Endodermal cell (in vitro differentiated cells): ENCODE results near the gene IVD. TPM values are rescaled to one million over a fixed set of nuclear protein-coding genes. Genes with fewer than 3 reads are reported as not detected.

Experiments used
- DNase-seq: peaks from one replicate; pipeline ENCODE4 v3.0.0-alpha.2; 2017
- H3K27ac ChIP-seq: 2 replicates; pipeline ENCODE4 v1.5.1; 2013; ENCODE audit warnings: mild to moderate bottlenecking, low read depth, low read length, moderate library complexity
- H3K27me3 ChIP-seq: 2 replicates; pipeline ENCODE4 v1.6.1; 2013; ENCODE audit warnings: mild to moderate bottlenecking, low read length, moderate library complexity; ENCODE audit not compliant: insufficient read depth, control insufficient read depth, poor library complexity, severe bottlenecking
- H3K36me3 ChIP-seq: 2 replicates; pipeline ENCODE4 v1.7.0; 2013; ENCODE audit warnings: mild to moderate bottlenecking, low read length, moderate library complexity; ENCODE audit not compliant: control insufficient read depth, insufficient read depth
- H3K4me1 ChIP-seq: one replicate; pipeline ENCODE4 v1.7.0; 2013; ENCODE audit warnings: low read length; ENCODE audit not compliant: control insufficient read depth, insufficient read depth
- H3K4me3 ChIP-seq: 2 replicates; pipeline ENCODE4 v1.5.1; 2013; ENCODE audit warnings: mild to moderate bottlenecking, low read length, moderate library complexity
- H3K9ac ChIP-seq: 2 replicates; pipeline ENCODE4 v1.6.1; 2013; ENCODE audit warnings: mild to moderate bottlenecking, low read length, moderate library complexity; ENCODE audit not compliant: poor library complexity, severe bottlenecking; ENCODE audit errors: extremely low read depth
- H3K9me3 ChIP-seq: 2 replicates; pipeline ENCODE4 v1.6.1; 2013; ENCODE audit warnings: mild to moderate bottlenecking, low read length, moderate library complexity; ENCODE audit not compliant: control insufficient read depth
- H3K27ac Mint-ChIP-seq: 2 replicates; pipeline ENCODE4 v1.8.0; 2020; ENCODE audit warnings: mixed read lengths
- H3K27me3 Mint-ChIP-seq: 2 replicates; pipeline ENCODE4 v1.8.0; 2021; ENCODE audit warnings: mild to moderate bottlenecking, mixed read lengths; ENCODE audit not compliant: insufficient read depth
- H3K36me3 Mint-ChIP-seq: 2 replicates; pipeline ENCODE4 v1.8.0; 2020; ENCODE audit warnings: low read depth, mixed read lengths
- H3K4me1 Mint-ChIP-seq: 2 replicates; pipeline ENCODE4 v1.8.0; 2020; ENCODE audit warnings: mixed read lengths
- H3K4me3 Mint-ChIP-seq: 2 replicates; pipeline ENCODE4 v1.8.0; 2020; ENCODE audit warnings: mild to moderate bottlenecking, moderate library complexity, mixed read lengths
- H3K9me3 Mint-ChIP-seq: 2 replicates; pipeline ENCODE4 v1.8.0; 2020; ENCODE audit warnings: mild to moderate bottlenecking, mixed read lengths
- CTCF ChIP-seq: fragments of 200-600 bp; sonication (generic); conservative IDR thresholded peaks from 2 replicates; pipeline ENCODE4 v1.5.0; 2021; ENCODE audit warnings: antibody characterized with exemption, mild to moderate bottlenecking
- WGBS, 2 experiments: methylation state at CpG; one replicate each; pipeline versions ENCODE4 v1.1.5 to v1.1.7; 2013; ENCODE audit warnings: missing lambda C conversion rate in 2 of 2, mixed read lengths in 1 of 2; ENCODE audit not compliant: insufficient coverage in 1 of 2, insufficient read length in 1 of 2; 5-methylcytosine and 5-hydroxymethylcytosine counted together
- total RNA-seq, 2 donors: library from RNA; stranded (reverse); fragmentation: NEBNext Ultra II Directional in 1 of 2; extraction: Animal tissue kit (Norgen Biotek cat#: 25700) in 1 of 2; gene quantifications; 2 replicates in 1 of 2; 3 replicates in 1 of 2; pipeline ENCODE4 v1.2.1, GENCODE V29; 2021

IVD gene
- total RNA-seq, 2 donors from 2014 or later, result 90.6 to 98.7 TPM

- H3K9me3 ChIP-seq, result no peaks in the 10 kb centered on the region
- WGBS, 2 experiments, result 97% methylated on average over 11 of the region's 11 CpGs; no CpG with 5 or more reads in 1 of the 2 experiments
- TF ChIP-seq CTCF, result no peak
- peaks cover 76% of the 10 kb centered on the region for H3K36me3 ChIP-seq
- Mint-ChIP-seq H3K9me3 (no peaks in the 10 kb centered on the region), H3K4me3 (no peak overlapping the region), H3K27me3 (no peaks in the 10 kb centered on the region), H3K4me1 (peaks cover 10% of the 10 kb centered on the region), H3K36me3 (peaks cover 65% of the 10 kb centered on the region), H3K27ac (no peak overlapping the region)
- H3K27ac ChIP-seq, result no peak overlapping the region
- no peaks in the 10 kb centered on the region for H3K27me3 ChIP-seq
- no peak overlapping the region for H3K9ac ChIP-seq
- DNase-seq, result no peak
- no peaks in the 10 kb centered on the region for H3K4me1 ChIP-seq
- H3K4me3 ChIP-seq, result no peak overlapping the region
Measured at GRCh38 chr15:40410476-40410875, 4.9 kb downstream of the IVD start.

DNA sequence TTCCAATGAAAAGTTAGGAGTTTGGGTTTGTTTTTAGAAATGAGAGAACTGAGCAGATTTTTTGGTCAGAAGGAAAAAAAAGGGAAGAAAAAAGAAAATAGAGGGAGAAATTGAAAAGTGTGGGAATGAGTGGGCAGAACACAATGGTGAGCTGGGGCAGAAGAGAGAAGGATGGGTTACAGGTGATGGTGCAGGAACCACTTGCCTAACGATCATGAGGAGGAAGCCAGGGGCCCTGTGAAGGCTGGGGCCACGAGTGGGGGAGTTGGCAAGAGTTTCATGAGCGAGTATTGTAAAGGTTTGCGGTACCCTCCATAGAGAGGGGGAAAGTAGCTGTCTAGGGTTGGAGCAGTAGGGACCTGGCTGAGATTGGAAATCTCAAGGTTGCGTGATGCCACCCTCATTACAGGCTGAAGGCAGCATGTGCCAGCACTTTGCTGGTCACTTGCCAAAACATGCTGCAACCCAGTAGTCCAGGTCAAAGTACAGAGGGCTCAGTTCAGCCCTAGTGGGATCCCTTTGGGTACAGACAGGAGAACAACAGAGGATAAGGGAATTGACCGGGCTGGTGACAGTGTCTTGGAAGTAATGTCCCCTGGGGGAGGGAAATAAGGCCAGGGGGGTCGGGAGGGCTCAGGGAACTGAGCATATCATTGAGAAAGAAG is 6.6 kb downstream of the IVD start:
- H3K9ac ChIP-seq, result no peak overlapping the region
- H3K27me3 ChIP-seq, result no peaks in the 10 kb centered on the region
- Mint-ChIP-seq H3K4me3 (no peak overlapping the region), H3K27ac (no peak overlapping the region), H3K4me1 (peaks cover 4% of the 10 kb centered on the region), H3K9me3 (no peaks in the 10 kb centered on the region), H3K36me3 (peaks cover 74% of the 10 kb centered on the region), H3K27me3 (no peaks in the 10 kb centered on the region)
- H3K9me3 ChIP-seq, result no peaks in the 10 kb centered on the region
- no peak overlapping the region for H3K27ac ChIP-seq
- TF ChIP-seq CTCF, result no peak
- WGBS, 2 experiments, result 91 to 96% methylated on average over 5 to 7 of the region's 7 CpGs
- peaks cover 81% of the 10 kb centered on the region for H3K36me3 ChIP-seq
- DNase-seq, result no peak
- no peak overlapping the region for H3K4me3 ChIP-seq
- H3K4me1 ChIP-seq, result no peaks in the 10 kb centered on the region

- H3K4me1 ChIP-seq, result no peaks in the 10 kb centered on the region
- H3K4me3 ChIP-seq, result no peak overlapping the region
- no peaks in the 10 kb centered on the region for H3K9me3 ChIP-seq
- H3K9me3 Mint-ChIP-seq, result no peaks in the 10 kb centered on the region
- H3K4me1 Mint-ChIP-seq, result no peaks in the 10 kb centered on the region
- H3K27me3 ChIP-seq, result no peaks in the 10 kb centered on the region
- no peak overlapping the region for H3K9ac ChIP-seq
- no peak overlapping the region for H3K27ac ChIP-seq
- H3K27me3 Mint-ChIP-seq, result no peaks in the 10 kb centered on the region
- H3K27ac Mint-ChIP-seq, result no peak overlapping the region
- 92 to 95% methylated on average over 8 to 9 of the region's 9 CpGs for WGBS, 2 experiments
- peaks cover 72% of the 10 kb centered on the region for H3K36me3 Mint-ChIP-seq
- no peak for TF ChIP-seq CTCF
- no peak for DNase-seq
- H3K4me3 Mint-ChIP-seq, result no peak overlapping the region
- peaks cover 77% of the 10 kb centered on the region for H3K36me3 ChIP-seq
Measured at GRCh38 chr15:40413036-40413435, 7.4 kb downstream of the IVD start.
